Measurements from ENCODE around the gene KMO.

KMO gene

DNA sequence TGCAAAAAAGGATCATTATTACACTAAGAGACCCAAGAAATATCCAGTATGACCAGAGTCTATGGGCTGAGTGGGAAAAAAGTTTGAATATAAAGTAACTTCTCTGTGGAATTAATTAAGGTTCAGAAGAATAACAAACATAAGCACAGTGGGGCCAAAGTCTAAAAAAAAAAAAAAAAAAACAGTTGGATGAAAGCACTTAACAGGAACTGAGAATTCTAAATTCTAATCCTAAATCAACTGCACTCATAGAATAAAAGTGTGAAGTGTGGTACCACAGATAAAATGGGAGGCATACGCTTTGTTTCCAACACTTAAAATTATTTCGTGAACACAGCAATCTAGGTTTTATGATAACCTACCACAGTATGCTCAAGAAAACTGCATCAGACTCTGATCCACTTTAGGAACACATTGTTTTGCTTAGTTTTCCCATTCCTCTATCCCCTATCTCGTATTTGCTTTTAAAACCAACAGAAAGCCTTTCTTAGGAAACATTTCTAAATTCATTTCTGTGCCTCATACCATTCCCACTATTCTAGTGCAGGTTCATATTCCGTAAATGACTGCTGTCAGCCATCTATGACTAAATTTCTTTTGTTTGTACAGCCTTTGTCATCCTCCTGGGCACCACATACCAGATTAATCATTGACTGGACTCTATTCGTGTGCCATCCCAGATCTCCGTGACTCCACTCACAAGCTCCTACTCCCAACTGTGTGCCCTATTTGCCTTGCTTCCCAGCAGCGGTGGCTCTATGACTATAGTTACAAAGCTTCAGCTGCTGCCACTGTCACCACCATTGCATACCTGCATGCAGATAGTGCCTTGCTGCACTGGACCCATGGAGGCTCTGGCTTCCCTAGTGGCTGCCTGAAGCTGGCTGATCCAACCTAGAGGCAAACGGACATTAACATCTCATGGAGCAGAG, 83.1 kb downstream of the KMO start:
- in situ Hi-C loops (cut with MboI; ENCODE audit: low sequenced_read_pairs) = no loop called here

DNA sequence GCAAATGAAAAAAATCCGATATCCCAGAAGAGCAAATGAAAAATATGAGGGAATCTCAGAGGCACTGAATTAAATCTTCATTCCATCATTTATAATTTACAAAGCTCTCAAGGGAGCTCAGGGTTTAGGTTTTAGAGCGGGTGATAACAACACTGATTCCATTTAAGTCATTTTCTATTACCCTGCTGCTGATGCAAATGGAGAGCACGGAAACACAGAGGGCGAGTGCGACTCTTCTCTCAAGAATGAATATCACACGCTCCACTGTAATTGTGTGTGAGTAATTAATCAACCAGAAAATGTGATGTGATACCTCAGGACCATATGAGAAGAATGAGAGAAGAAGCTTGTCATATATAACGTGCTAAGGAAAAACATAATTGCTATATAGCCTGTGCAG, 85.2 kb downstream of the KMO start:
- in situ Hi-C loops (cut with MboI; ENCODE audit: low sequenced_read_pairs) = no loop called here

DNA sequence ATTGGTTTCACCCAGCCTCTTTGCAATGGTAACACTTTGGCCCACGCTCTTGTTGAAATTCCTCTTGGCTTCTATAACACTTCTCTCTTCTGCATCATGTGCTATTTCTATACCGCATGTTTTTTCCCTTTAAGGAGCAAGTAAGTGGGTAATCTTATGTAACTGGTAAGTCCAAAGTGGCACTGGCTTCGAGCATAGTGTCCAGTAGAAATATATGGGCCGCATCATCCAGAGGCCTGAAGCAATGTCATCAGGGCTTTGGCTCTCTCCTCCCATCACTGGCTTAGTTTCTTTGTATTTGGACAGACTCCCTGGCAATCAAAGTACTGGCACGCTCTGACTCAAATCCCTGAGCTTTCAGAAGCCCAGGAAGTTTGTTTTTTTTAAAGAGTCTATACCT, 90.5 kb downstream of the KMO start:
- in situ Hi-C loops (cut with MboI; ENCODE audit: low sequenced_read_pairs) = no loop called here

DNA sequence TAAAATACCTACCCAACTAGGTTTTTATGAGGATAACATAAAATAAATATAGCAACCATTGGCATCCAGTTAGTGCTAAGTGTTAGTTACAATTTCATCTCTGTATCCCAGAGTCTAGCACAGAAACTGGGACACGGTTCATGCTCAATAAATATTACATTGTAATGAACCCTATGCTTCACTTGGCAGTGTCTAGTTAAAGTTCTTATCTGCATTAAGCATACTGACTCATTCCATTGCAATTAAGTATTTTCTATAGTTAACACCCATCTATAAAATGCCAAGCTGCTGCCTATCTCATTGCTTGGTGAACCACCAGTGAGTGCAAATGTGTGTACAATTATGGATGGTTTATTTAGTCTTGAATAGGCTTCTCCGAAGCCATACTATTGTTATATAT, 92.8 kb downstream of the KMO start:
- in situ Hi-C loops (cut with MboI; ENCODE audit: low sequenced_read_pairs) = loop anchor here (25.0 kb wide), 1 partner anchor 88 kb away; the partner anchor contains the start of gene KMO

DNA sequence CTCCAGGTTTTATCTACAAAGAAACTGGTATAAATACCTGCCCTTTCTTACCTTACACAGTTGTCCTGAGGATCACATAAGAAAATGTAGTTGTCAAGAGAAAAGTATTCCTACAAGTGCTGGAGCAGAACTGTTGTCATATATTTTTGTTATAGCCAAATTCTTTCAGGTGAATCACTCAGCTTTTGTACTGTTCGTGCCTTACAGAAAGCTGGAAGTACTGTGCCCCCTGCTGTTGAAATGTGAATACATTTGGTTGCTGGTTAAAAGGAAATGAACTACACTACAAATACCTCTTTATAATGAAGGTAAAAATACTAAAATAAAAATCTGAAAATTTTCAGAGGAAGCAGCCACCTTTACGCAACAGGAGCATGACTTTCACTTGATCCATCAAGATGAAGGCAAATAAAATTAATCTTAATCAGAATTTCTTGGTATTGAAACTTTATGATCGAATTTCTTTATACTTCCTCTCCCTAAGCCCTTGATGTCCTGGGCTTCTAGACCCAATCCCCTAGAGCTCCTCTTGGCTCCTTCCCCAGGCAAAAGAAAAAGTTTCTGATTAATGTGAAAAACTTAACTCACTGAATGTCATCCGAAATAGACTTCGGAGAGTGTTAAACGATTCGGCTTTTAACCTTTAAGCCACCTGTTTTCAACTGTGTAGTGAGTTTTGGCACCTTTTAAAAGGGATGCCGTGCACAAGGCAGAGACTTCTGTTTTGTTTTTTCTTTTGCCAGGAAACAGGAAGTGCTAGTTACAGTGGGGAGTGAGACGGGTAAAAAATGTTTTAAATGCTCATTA, 95.5 kb downstream of the KMO start:
- in situ Hi-C loops (cut with MboI; ENCODE audit: low sequenced_read_pairs) = loop anchor here (25.0 kb wide), 1 partner anchor 90 kb away; the partner anchor contains the start of gene KMO

DNA sequence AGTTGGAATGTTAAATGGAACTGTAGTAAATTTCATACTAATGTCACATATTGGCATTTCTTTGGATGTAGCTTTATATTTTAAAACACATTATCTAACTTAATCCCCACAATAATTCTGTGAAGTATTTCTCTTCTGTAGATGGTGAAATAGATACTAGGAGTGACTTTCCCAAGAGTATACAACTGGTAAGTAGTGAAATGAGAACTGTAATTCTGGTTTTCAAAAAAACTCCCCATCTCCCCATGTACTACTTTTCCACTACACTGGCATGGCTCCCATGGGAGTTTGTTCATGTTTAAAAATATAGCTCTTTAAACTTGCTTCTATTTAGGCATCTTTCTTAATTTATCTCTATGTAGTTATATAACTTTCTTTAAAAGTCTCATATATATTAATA, 97.8 kb downstream of the KMO start:
- in situ Hi-C loops (cut with MboI; ENCODE audit: low sequenced_read_pairs) = loop anchor here (25.0 kb wide), 1 partner anchor 93 kb away; the partner anchor contains the start of gene KMO

DNA sequence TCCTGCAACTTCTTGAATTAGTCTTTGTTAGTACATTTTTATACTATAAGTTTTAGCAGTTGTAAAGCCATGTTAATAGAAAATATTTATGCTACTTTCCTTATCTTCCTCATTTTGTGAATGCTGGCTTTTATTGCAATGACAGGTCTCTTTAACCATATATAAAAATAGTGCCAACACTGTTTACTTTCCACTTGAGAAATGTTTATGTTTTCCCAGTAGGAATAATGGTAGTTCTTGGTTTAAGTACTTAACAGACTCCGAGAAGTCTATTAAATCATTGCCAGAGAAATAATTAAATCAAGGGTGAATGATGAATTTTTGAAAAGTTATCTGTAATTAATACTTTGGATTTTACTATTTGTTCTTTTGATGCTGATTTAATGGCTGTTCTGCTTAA, 98.3 kb downstream of the KMO start:
- in situ Hi-C loops (cut with MboI; ENCODE audit: low sequenced_read_pairs) = loop anchor here (25.0 kb wide), 1 partner anchor 93 kb away; the partner anchor contains the start of gene KMO

DNA sequence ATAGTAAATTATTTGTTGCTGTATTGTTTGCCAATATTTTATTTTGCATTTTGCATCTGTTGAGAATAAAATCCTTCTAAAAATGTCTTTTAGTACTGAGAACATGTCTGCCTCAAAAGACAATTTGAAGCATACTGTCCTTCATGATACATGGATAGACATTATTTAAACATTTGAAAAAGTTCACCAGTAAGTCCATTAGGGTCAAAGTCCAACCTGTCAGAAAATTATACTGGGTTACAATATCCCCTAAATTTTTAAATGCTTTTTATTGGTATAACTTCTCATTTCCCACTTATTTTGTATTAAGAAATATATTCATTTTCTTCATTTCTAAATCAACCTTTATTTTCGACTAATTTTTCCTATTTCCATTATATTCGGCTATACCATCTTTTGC, 98.7 kb downstream of the KMO start:
- in situ Hi-C loops (cut with MboI; ENCODE audit: low sequenced_read_pairs) = loop anchor here (25.0 kb wide), 1 partner anchor 94 kb away; the partner anchor contains the start of gene KMO

DNA sequence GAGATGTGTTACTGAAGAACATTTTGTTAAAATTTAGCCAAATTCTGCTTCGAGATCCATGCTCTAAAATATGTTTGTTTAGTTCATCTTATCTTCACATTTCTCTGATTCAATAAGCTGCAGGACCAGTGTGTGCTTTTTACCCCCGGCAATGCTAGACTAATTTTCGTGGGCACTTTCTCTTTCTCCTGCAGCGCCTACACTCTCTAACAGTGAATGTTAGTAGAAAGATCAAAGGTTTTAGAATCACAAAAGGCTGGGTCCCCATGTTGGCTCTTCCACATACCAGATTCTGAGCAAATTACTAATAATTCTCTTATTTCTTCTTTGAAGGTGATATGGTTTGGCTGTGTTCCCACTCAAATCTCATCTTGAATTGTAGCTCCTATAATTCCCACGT, 99.5 kb downstream of the KMO start:
- in situ Hi-C loops (cut with MboI; ENCODE audit: low sequenced_read_pairs) = loop anchor here (25.0 kb wide), 1 partner anchor 94 kb away; the partner anchor contains the start of gene KMO

DNA sequence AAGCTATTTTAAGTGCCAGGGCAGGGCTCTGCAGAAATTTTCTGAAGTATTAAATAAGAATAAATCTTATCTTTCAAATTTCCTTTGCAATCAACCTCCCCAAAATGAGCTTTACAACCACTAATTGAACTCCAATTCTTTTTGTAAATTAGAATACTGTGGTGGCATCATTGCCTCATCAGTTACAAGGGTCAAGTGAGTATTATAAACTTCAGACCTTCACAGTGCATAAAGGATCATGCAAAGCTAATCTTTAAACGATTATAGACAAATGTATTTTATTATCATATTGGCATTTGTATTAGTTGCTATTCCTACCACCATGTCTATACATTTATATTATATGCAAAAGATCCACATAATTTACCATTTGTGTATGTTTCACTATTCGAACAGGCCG, 100.8 kb downstream of the KMO start:
- in situ Hi-C loops (cut with MboI; ENCODE audit: low sequenced_read_pairs) = loop anchor here (25.0 kb wide), 1 partner anchor 96 kb away; the partner anchor contains the start of gene KMO

DNA sequence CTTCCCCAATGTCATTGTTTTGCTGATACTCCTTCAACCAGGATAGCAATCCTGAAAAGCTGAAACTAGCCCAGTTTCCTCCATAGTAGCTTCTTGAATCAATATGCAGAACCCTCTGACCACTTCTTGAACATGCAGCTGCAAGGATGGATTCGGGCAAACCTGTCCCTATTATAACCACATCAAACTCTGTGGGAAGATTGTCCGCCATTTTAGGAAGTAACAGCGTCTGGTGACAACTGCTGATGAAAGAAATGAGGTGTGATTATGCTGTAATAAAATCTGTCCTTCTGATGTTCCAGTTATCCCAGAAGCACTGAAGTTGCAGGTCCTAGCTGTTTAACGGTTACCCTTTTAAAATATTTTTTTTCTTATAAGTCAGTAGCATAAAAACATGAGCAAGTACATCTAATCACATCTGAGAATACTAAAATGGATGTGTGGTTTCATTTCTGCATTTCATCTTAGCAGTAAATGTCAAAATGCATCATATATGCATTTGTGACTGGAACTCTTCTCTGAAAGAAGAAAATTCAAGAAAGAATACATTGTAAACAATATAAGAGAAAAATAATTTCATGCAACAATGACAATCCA, 103.5 kb downstream of the KMO start:
- in situ Hi-C loops (cut with MboI; ENCODE audit: low sequenced_read_pairs) = loop anchor here (25.0 kb wide), 1 partner anchor 98 kb away; the partner anchor contains the start of gene KMO

DNA sequence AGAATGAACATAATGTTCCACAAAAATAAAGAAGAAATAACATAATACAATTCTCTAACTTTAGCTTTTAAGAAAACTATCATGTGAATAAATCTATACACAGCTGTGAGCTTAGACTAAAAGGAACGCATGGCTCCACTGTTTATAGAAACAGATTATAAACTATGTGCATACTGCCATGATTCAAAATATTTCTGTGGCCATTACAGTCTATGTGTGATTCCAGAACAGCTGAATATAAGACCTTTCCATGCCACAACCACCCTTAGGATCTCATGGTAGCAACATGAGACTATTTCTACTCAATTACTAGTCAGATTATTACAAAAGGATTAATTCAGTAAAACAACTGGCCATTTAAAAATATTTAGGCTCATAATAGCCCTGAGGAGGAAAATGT, 104.1 kb downstream of the KMO start:
- in situ Hi-C loops (cut with MboI; ENCODE audit: low sequenced_read_pairs) = loop anchor here (25.0 kb wide), 1 partner anchor 99 kb away; the partner anchor contains the start of gene KMO

DNA sequence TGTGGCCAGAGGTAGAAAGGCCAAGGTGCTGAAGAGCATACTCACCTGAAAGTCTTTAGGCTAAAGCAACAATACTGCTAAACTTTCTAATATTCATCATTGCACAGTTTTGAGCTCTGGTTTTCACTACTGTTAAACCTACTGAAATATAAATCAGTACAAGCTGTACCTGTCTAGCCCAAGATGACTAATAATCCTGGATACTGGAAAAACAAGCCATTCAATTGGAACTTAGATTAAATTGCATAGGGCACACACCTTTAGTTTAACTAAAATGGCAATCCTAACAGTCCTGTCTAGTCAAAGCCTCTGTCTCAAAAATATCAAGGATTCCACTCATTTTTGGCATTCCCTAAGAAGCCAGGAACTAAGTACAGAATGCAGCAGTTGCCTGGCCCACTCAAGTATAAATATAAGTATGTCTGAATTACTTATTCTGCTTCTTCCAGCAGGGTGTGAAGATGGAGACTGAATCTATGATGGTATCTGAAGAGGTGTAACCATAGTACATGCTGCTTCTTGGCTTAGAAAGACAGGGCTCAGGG, 104.9 kb downstream of the KMO start:
- in situ Hi-C loops (cut with MboI; ENCODE audit: low sequenced_read_pairs) = loop anchor here (25.0 kb wide), 1 partner anchor 100 kb away; the partner anchor contains the start of gene KMO

DNA sequence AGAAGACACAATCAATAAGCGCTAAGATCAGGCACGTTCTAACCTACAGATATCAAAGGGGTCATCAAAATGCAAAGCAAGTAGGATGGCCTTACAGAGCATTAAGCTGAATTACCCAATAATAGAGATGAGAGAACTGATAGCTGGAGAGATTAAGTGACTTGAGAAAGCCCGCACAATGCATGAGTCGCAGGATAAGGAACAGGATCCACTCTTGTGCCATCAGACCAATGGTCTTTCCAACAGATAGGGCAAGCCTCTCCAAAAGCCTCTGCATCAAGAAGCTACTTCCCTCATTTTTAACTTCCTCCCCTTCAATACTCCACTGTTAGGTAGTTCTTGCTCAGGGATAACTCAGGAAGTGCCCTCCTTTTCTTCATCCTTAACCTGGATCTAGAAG, 105.4 kb downstream of the KMO start:
- in situ Hi-C loops (cut with MboI; ENCODE audit: low sequenced_read_pairs) = loop anchor here (25.0 kb wide), 1 partner anchor 100 kb away; the partner anchor contains the start of gene KMO

DNA sequence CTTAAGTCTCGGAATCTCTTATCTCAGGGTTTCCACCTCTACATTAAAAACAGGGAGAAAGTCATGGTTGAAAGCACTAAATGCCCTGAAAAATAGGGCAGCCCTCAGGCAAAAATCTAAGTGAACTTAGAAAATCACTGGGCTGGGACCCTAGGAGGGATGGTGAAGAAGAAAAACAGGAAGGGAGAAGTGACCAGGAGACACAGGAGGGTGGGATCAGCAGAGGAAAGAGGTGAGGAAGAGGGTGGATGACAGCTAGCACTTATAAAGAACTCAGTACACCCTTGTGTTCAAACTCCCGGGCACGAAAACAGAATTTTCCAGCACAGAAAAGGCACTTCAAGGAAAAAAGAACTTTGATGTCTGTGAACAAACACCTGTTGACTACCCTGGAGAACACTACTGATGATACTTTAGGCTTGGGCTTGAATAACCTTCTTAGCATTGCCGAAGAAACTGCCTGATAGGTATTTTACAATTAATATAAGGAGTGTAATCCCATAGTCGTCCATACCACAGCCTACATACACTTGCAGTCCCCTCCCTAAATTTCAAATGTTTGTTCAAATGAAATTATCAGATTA, 106.0 kb downstream of the KMO start:
- in situ Hi-C loops (cut with MboI; ENCODE audit: low sequenced_read_pairs) = loop anchor here (25.0 kb wide), 1 partner anchor 101 kb away; the partner anchor contains the start of gene KMO

DNA sequence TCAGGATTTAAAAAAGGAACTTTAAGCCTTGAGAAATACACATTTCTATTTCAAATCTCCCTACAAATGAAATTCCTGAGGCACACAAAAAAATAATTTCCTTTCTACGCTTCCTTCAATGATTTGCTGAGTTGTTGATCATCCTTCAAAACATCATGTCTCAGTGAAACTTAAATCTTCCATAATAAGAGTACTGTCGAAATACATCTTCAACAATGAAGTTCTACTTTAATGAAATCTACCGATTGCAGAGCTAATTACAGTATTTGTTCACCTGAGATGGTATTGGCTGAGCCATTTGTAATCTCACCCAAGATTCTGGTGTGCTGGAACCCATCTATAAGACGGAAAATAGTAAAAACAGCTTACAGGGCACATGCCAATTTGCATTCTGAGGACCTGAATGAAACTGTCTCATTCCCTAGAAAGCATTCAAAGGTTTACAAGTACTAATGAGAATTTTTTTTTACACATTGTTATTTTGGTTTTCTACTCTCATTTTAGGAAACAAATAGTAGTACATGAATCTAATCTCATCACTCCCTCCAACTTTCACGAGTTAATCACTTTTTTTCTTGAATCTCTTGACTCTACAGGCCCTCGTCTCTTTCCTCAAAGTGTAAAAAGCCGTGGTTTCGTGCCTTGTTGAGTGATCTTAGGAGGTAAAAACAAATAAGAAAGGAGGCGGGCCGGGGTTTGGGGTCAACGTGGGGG, 106.9 kb downstream of the KMO start:
- in situ Hi-C loops (cut with MboI; ENCODE audit: low sequenced_read_pairs) = loop anchor here (25.0 kb wide), 1 partner anchor 102 kb away; the partner anchor contains the start of gene KMO

DNA sequence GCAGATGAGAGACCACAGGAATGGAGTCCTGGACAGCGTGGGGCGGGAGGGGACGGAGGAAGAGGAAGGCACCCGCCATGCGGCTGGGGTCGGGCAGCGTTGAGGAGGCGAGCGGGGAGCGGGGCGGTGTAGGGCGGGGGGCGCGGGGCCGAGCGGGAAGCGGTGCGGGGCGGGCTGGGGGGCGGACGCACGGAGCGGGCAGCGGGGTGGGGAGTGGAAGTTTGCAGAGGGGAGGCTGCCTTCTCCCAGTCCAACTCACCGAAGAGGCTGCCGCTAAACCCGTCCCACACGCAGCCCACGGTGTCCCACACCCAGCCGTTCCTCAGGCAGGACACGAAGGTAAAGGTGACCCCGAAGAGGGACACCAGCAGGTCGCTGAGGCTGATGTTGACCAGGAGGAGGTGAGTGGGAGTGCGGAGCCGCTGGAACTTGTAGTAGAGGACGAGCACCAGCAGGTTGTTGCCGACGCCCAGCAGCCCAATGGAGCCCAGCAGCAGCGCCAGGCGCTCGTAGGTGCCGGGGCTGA, 107.5 kb downstream of the KMO start:
- in situ Hi-C loops (cut with MboI; ENCODE audit: low sequenced_read_pairs) = loop anchor here (25.0 kb wide), 1 partner anchor 102 kb away; the partner anchor contains the start of gene KMO

DNA sequence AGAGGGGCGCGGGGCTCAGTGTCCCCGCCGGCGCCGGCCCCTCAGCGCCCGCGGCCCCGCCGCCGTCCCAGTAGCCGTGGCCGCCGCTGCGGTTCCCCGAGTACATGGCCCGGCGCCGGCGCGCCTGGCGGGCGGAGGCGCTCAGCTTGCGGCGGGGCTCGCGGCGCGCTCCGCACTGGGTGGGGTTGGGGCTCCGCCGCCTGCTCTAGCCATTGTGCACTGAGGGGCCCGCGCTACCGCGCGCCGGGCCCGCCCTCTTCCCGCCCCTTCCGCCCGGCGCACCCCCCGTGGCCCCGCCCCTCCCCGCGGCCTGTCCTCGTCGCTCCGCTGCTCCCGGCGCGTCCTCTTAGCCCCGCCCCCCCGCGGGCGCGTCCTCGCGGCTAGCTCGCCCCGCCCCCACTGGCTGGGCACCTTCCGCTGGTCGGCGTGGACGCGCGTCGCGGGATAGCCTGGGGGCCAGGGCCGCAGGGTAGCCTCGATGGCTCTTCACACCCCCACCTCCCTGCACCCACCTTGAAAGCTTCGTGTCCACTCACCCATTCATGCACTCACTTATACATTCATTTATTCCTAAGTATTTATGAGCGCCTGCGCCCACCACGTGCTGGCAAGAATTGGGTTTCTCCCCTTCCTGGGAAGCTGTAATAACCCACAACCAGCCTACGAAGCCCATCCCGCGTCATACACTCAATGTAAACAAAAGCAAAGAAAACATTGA, 108.1 kb downstream of the KMO start, which contains the start of the genes CHML and OPN3:
Gene CHML (minus strand): TSS at position 221 of the 718 bp plus-strand sequence. CDS start 4,603 bp downstream, outside the sequence.
Gene OPN3 (minus strand): TSS at position 221 of the 718 bp plus-strand sequence. CDS start 115 bp downstream, at position 106.
- in situ Hi-C loops (cut with MboI; ENCODE audit: low sequenced_read_pairs) = loop anchor here (25.0 kb wide), 1 partner anchor 103 kb away; the partner anchor contains the start of gene KMO

Data from HL-60/S4 treated with phorbol 12-myristate 13-acetate at 8.2 ng/mL for 4 days and 3 days (cell line).